Kidney (tissue), 14 donors: ENCODE data around the gene TRMO. TPM values are rescaled to one million over a fixed set of nuclear protein-coding genes. Genes with fewer than 3 reads are reported as not detected.

Source experiments
- DNase-seq, 5 donors: peaks; one replicate each; pipeline ENCODE4 v3.0.0-alpha.2; 2013 to 2020
- FAIRE-seq: peaks from 2 replicates; lab custom pipeline; 2012; peaks lifted over from hg19 to GRCh38; lab: Jason Lieb, UNC
- H3K27ac ChIP-seq, 2 donors: one replicate each; pipeline ENCODE4 v1.7.0; 2013; ENCODE audit warnings: low read depth in 2 of 2, low read length in 2 of 2, inconsistent platforms in 1 of 2
- H3K27me3 ChIP-seq: one replicate; pipeline ENCODE4 v1.7.1; 2013; ENCODE audit warnings: low read length, inconsistent platforms; ENCODE audit not compliant: control insufficient read depth, insufficient read depth
- H3K36me3 ChIP-seq, 3 donors: one replicate each; pipeline versions ENCODE4 v1.7.0 to v1.7.1; 2013; ENCODE audit warnings: low read length in 3 of 3, control low read depth in 1 of 3, inconsistent platforms in 1 of 3; ENCODE audit not compliant: insufficient read depth in 3 of 3, control insufficient read depth in 2 of 3
- H3K4me1 ChIP-seq, 3 donors: one replicate each; pipeline versions ENCODE4 v1.7.0 to v1.7.1; 2013; ENCODE audit warnings: low read length in 3 of 3, inconsistent platforms in 1 of 3, low read depth in 1 of 3; ENCODE audit not compliant: control insufficient read depth in 2 of 3, insufficient read depth in 2 of 3
- H3K4me3 ChIP-seq, 3 donors: one replicate each; pipeline versions ENCODE4 v1.7.0 to v1.8.1; 2013; ENCODE audit warnings: low read length in 3 of 3, control low read depth in 1 of 3, inconsistent platforms in 1 of 3
- H3K9ac ChIP-seq, 3 donors: one replicate each; pipeline versions ENCODE4 v1.7.0 to v1.7.1; 2013; ENCODE audit warnings: low read length in 3 of 3, control low read depth in 1 of 3, inconsistent platforms in 1 of 3
- H3K9me3 ChIP-seq, 3 donors: one replicate each; pipeline versions ENCODE4 v1.7.0 to v1.7.1; 2013; ENCODE audit warnings: low read length in 3 of 3, control low read depth in 1 of 3, inconsistent platforms in 1 of 3; ENCODE audit not compliant: control insufficient read depth in 2 of 3, insufficient read depth in 1 of 3
- CTCF ChIP-seq: IDR thresholded peaks from 3 replicates; pipeline ENCODE4 v1.5.1; 2012; ENCODE audit warnings: mild to moderate bottlenecking, moderate library complexity, borderline replicate concordance; ENCODE audit not compliant: insufficient read depth; ENCODE audit errors: extremely low read depth
- intact Hi-C: fragments of 100-400 bp; cut with DNase I; formaldehyde crosslinking; loops from one replicate; pipeline ENCODE4 v1.11.1; 2022
- polyA plus RNA-seq: library from polyadenylated mRNA; stranded (reverse); fragments of 350-450 nt; fragmentation: Illumina TruSeq; extraction: RNeasy Lipid Tissue Mini Kit (QIAGEN cat#74804); gene quantifications from one replicate; pipeline ENCODE4 v1.2.3, GENCODE V29; 2014; ENCODE audit warnings: low read depth, low replicate concordance; ENCODE audit not compliant: insufficient read depth
- total RNA-seq: library from RNA; stranded (reverse); fragmentation: NEBNext Ultra II Directional; extraction: Animal tissue kit (Norgen Biotek cat#: 25700); gene quantifications from one replicate; pipeline ENCODE4 v1.2.1, GENCODE V29; 2021
- donor health status: control.
- donor health status: control.
- donor health status: control.
- donor health status: control.
- donor health status: control.
- donor health status: DM: yes; HTN: yes; CAD: no.
- donor health status: Normal renal cell carcinoma (clear cell type).

TRMO gene
- total and polyA plus RNA-seq, 2 donors from 2014 or later: 13.1 to 20.3 TPM

GRCh38 chr9:97923529-97924108 lies 1.3 kb upstream of the TRMO start:
- intact Hi-C loops: loop anchor here (10.0 kb wide), 1 partner anchor 111 kb away; no protein-coding TSS in a partner anchor
- no peaks in the 10 kb centered on the region for H3K9me3 ChIP-seq
- H3K9ac ChIP-seq: no peak overlapping the region
- H3K27ac ChIP-seq: peak overlapping the region in 1 of 2 donors; percentile 100
- peaks cover 3% of the 10 kb centered on the region for H3K27me3 ChIP-seq
- peak overlapping the region; percentile 34 to 95 (median 47) for H3K4me3 ChIP-seq
- TF ChIP-seq CTCF: peak; percentile 74
- FAIRE-seq: no peak
- DNase-seq: peak in 4 of 5 donors; percentile 62 to 92 (median 84)
- H3K4me1 ChIP-seq: peaks cover 0 to 3% (median 2%) of the 10 kb centered on the region in 3 donors
- no peaks in the 10 kb centered on the region for H3K36me3 ChIP-seq

DNA sequence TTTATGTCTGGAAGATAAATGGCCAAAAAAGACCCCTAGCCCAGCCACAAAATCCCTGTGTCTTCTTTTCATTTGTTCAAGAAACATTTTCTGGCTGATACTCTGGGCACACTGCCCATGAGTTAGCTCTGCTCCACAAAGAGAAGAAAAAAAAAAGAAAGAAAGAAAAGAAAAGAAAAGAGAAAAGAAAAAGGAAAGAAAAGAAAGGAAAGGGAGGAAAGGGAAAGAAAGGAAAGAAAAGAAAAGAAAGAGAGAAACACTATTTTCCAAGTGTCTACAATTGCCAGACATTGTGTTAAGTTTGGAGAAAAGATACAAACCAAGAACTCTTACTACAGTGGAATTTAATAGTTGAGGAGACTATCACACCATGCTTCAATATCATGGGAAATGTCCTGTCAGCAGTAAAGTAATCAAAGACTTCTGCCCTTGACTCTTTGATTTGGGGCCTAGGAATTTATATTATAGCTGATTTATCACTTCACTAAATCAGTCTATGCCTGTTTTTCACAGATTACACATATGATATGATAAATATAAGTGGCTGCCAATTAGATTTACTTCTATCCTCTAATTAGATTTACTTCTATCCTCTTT lies 3.0 kb downstream of the TRMO start:
- no peak overlapping the region for H3K4me3 ChIP-seq
- intact Hi-C loops: no loop called here
- FAIRE-seq (no peak), DNase-seq (no peak)
- TF ChIP-seq CTCF: no peak
- H3K27me3 ChIP-seq: no peaks in the 10 kb centered on the region
- no peaks in the 10 kb centered on the region for H3K9me3 ChIP-seq
- peaks cover 0 to 3% (median 2%) of the 10 kb centered on the region in 3 donors for H3K4me1 ChIP-seq
- no peak overlapping the region for H3K27ac ChIP-seq
- peaks cover 0 to 15% (median 3%) of the 10 kb centered on the region in 3 donors for H3K36me3 ChIP-seq
- H3K9ac ChIP-seq: no peak overlapping the region

- FAIRE-seq (no peak), DNase-seq (no peak)
- Histone ChIP-seq H3K4me1 (peaks cover 0 to 3% (median 2%) of the 10 kb centered on the region in 3 donors), H3K4me3 (no peak overlapping the region), H3K9me3 (no peaks in the 10 kb centered on the region), H3K36me3 (peaks cover under 1 to 15% (median 3%) of the 10 kb centered on the region in 3 donors), H3K27me3 (no peaks in the 10 kb centered on the region), H3K9ac (no peak overlapping the region), H3K27ac (no peak overlapping the region)
- intact Hi-C loops: no loop called here
- TF ChIP-seq CTCF: no peak
Observed at GRCh38 chr9:97918611-97919010, 3.7 kb downstream of the TRMO start.
